H1 (cell line): ENCODE measurements around the gene PSMB5.

Source experiments
- BRCA1 ChIP-seq: IDR thresholded peaks from 2 replicates; pipeline ENCODE4 v1.6.1; 2012; ENCODE audit warnings: low read depth, low read length, improper control_type of control experiment
- EP300 ChIP-seq, 2 experiments: IDR thresholded peaks; 1 replicate in 1 of 2; 2 replicates in 1 of 2; pipeline ENCODE4 v1.6.1; 2011 to 2012; ENCODE audit warnings: low read depth in 2 of 2, low read length in 2 of 2, mild to moderate bottlenecking in 2 of 2, borderline replicate concordance in 1 of 2, inconsistent platforms in 1 of 2, moderate library complexity in 1 of 2
- GABPA ChIP-seq: IDR thresholded peaks from 2 replicates; pipeline ENCODE4 v1.6.1; 2011; ENCODE audit warnings: mild to moderate bottlenecking, low read length, moderate library complexity, borderline replicate concordance; ENCODE audit not compliant: insufficient read depth
- HDAC6 ChIP-seq: IDR thresholded peaks from one replicate; pipeline ENCODE4 v1.7.1; 2012; ENCODE audit warnings: low read depth, mild to moderate bottlenecking, inconsistent platforms, low read length, moderate library complexity
- MAFK ChIP-seq: IDR thresholded peaks from 2 replicates; pipeline ENCODE4 v1.6.1; 2012; ENCODE audit warnings: low read depth, mild to moderate bottlenecking, improper control_type of control experiment, low read length
- POLR2A ChIP-seq, 2 experiments: IDR thresholded peaks; 1 replicate in 1 of 2; 2 replicates in 1 of 2; pipeline ENCODE4 v1.6.1; 2011; ENCODE audit warnings: low read depth in 2 of 2, low read length in 2 of 2, mild to moderate bottlenecking in 2 of 2; ENCODE audit errors: control extremely low read depth in 1 of 2
- POLR2AphosphoS5 ChIP-seq: IDR thresholded peaks from 2 replicates; pipeline ENCODE4 v1.6.1; 2011; ENCODE audit warnings: low read depth, low read length
- SP4 ChIP-seq: IDR thresholded peaks from 2 replicates; pipeline ENCODE4 v1.6.1; 2012; ENCODE audit warnings: low read length, inconsistent platforms
- TAF1 ChIP-seq: IDR thresholded peaks from 2 replicates; pipeline ENCODE4 v1.6.1; 2011; ENCODE audit warnings: mild to moderate bottlenecking, low read depth, low read length
- TF ChIP-seq, protein P1 (sequence below), 3 experiments: IDR thresholded peaks; 1 replicate in 2 of 3; 2 replicates in 1 of 3; pipeline versions ENCODE4 v1.5.1 to v1.6.1; 2011; ENCODE audit warnings: low read length in 3 of 3, mild to moderate bottlenecking in 3 of 3, inconsistent platforms in 2 of 3, low read depth in 1 of 3, moderate library complexity in 1 of 3; ENCODE audit not compliant: insufficient read depth in 1 of 3; ENCODE audit errors: control extremely low read depth in 1 of 3

DNA sequence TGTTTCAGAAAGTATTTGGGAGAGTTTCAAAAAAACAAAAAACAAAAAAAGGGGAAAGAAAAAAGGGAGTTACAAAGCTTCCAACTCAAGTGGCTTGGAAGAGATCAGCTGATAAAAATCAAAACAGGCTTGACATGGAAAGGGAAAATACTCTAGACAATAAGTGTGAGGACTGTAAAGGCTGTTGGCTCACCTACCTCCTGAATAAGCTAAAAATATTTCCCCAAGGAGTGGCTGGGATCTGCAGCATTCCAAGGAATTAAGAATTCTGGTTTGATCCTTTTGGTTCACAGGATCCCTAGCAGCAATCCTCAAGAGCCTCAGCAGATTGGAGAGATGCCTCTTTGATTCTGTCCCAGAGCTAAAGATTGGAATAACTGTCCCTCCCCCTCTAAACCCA, 41.2 kb downstream of the PSMB5 start:
- TF ChIP-seq SP4, result no peak
- TF ChIP-seq BRCA1, result no peak
- no peak for TF ChIP-seq EP300 (IDR thresholded peaks at IDR 0.05; ENCODE audit: borderline replicate concordance in 1 of 2, low read depth in 2 of 2, low read length in 2 of 2)
- TF ChIP-seq, protein P1, sequence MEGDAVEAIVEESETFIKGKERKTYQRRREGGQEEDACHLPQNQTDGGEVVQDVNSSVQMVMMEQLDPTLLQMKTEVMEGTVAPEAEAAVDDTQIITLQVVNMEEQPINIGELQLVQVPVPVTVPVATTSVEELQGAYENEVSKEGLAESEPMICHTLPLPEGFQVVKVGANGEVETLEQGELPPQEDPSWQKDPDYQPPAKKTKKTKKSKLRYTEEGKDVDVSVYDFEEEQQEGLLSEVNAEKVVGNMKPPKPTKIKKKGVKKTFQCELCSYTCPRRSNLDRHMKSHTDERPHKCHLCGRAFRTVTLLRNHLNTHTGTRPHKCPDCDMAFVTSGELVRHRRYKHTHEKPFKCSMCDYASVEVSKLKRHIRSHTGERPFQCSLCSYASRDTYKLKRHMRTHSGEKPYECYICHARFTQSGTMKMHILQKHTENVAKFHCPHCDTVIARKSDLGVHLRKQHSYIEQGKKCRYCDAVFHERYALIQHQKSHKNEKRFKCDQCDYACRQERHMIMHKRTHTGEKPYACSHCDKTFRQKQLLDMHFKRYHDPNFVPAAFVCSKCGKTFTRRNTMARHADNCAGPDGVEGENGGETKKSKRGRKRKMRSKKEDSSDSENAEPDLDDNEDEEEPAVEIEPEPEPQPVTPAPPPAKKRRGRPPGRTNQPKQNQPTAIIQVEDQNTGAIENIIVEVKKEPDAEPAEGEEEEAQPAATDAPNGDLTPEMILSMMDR (IDR thresholded peaks at IDR 0.05; ENCODE audit: control extremely low read depth in 1 of 3, insufficient read depth in 1 of 3, low read depth in 1 of 3, low read length in 3 of 3), result no peak
- TF ChIP-seq POLR2AphosphoS5, result no peak
- no peak for TF ChIP-seq MAFK
- TF ChIP-seq TAF1, result no peak
- no peak for TF ChIP-seq HDAC6
- no peak for TF ChIP-seq POLR2A (IDR thresholded peaks at IDR 0.05; ENCODE audit: control extremely low read depth in 1 of 2, low read depth in 2 of 2, low read length in 2 of 2)
- TF ChIP-seq GABPA, result no peak
